GM12878 (cell line): Measurements from ENCODE around the gene UNC119B.
A peak's percentile ranks its signal among the peaks of the same experiment; 100 is the strongest.

Experiments used
- POLR2AphosphoS5 ChIP-seq: IDR thresholded peaks from 2 replicates; pipeline ENCODE4 v1.6.1; 2011; ENCODE audit warnings: mild to moderate bottlenecking, low read length, inconsistent platforms
- ZBED1 ChIP-seq: IDR thresholded peaks from 2 replicates; pipeline ENCODE4 v1.6.1; 2016; ENCODE audit warnings: borderline replicate concordance
- ZBTB11 ChIP-seq: fragments of 450-650 bp; formaldehyde crosslinking; IDR thresholded peaks from 2 replicates; pipeline ENCODE4 v1.5.0; 2022; ENCODE audit warnings: mild to moderate bottlenecking, missing genetic modification characterization
- ZNF274 ChIP-seq: IDR thresholded peaks from one replicate; pipeline ENCODE4 v1.8.0; 2011; ENCODE audit not compliant: insufficient read length, insufficient read depth

DNA sequence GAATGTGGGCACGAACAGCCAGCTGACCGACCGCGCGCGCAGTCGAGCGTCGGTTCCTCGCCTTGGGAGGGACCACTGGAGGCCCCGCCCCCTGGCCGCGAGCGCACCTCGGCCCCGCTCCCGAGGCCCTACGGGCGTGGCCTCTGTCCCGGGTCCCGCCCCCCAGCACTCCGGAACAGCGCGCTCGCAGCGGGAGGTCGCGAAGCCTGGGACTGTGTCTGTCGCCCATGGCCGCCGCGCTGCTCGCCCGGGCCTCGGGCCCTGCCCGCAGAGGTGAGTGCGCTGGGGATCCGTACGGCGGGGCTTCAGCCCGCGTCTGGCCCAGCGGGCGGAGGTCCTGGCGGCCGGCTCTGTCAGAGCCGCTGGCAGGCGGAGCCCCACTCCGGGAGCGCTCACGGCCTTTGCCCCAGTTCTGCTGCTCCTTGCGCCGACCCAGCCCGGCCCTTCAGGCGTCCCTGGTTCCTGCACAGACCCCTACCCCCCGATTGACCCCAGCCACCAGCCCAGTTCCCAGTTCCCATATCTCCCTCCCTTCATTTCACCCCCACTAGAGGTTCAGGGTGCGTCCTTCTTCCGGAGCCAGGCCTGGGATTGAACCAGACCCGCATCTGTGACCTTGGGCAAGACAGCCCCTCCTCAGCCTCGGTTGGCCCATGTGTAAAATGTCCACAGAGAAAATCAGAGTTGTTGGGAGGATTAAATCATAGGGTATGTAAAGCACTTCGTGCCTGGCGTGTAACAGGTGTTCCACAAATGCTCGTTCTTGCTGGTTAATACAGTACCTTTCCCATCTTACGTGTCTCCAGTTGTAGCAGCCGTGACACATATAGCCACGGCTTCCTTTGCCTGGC lies 15.6 kb downstream of the UNC119B start, which contains the start of gene ACADS:
- TF ChIP-seq ZBED1 (no peak), ZNF274 (no peak), POLR2AphosphoS5 (peak; percentile 59; the same call in 1 of the 2 replicates), ZBTB11 (CRISPR knock-in tag) (no peak)
